ENCODE results near the gene NT5C1B. TPM values are rescaled to one million over a fixed set of nuclear protein-coding genes. Genes with fewer than 3 reads are reported as not detected.

Gene NT5C1B
- polyA plus RNA-seq, 2 of the 4 experiments (the other 2 are of a cell fraction): not detected

- CTCF ChIA-PET: no interaction called here
- POLR2A ChIA-PET: no interaction called here
- Histone ChIP-seq H3K4me1 (no peaks in the 10 kb centered on the region), H3K9me3 (no peaks in the 10 kb centered on the region), H3K4me3 (no peak overlapping the region), H3K27ac (no peak overlapping the region), H3K4me2 (no peak overlapping the region)
- WGBS (ENCODE audit: missing lambda C conversion rate): 64% methylated on average over 3 of the region's 3 CpGs
- no peak for DNase-seq (ENCODE audit: low read depth in 1 of 2, low spot score in 1 of 2)
- no peak for FAIRE-seq
- no peak for ATAC-seq
- TF ChIP-seq HMGXB4 (CRISPR knock-in tag; IDR thresholded peaks at IDR 0.05; ENCODE audit: borderline replicate concordance): no peak
- TF ChIP-seq FOSL2 (IDR thresholded peaks at IDR 0.05): no peak
- TF ChIP-seq FOSL2 (CRISPR knock-in tag; IDR thresholded peaks at IDR 0.05): no peak
- no peak for TF ChIP-seq PHF8 (IDR thresholded peaks at IDR 0.05; ENCODE audit: borderline replicate concordance, low read depth)
- no peak for TF ChIP-seq CHD4 (IDR thresholded peaks at IDR 0.05; ENCODE audit: borderline replicate concordance)
- no peak for TF ChIP-seq MAX (IDR thresholded peaks at IDR 0.05)
- TF ChIP-seq HOXB13 (CRISPR knock-in tag; IDR thresholded peaks at IDR 0.05; ENCODE audit: low read depth): no peak
- no peak for TF ChIP-seq MYC (IDR thresholded peaks at IDR 0.05; ENCODE audit: borderline replicate concordance, low read length)
- no peak for TF ChIP-seq CEBPB (IDR thresholded peaks at IDR 0.05)
- no peak for TF ChIP-seq ZFP36 (IDR thresholded peaks at IDR 0.05; ENCODE audit: borderline replicate concordance, partially characterized antibody)
- no peak for TF ChIP-seq FOXS1 (CRISPR knock-in tag; IDR thresholded peaks at IDR 0.05)
- no peak for TF ChIP-seq RAD21 (conservative IDR thresholded peaks at IDR 0.05 in 1 of 2, IDR thresholded peaks at IDR 0.05 in 1 of 2)
- TF ChIP-seq ATOH8 (CRISPR knock-in tag; IDR thresholded peaks at IDR 0.05; ENCODE audit: low read depth): no peak
- TF ChIP-seq TFCP2L1 (CRISPR knock-in tag; IDR thresholded peaks at IDR 0.05): no peak
- TF ChIP-seq GATA3 (IDR thresholded peaks at IDR 0.05; ENCODE audit: borderline replicate concordance): no peak
- TF ChIP-seq ZNF302 (CRISPR knock-in tag; IDR thresholded peaks at IDR 0.05): no peak
- TF ChIP-seq ZC3H11A (IDR thresholded peaks at IDR 0.05): no peak
- TF ChIP-seq RFX5 (IDR thresholded peaks at IDR 0.05): no peak
- TF ChIP-seq NFE2L2 (conservative IDR thresholded peaks at IDR 0.05; ENCODE audit: low read length): no peak
- no peak for TF ChIP-seq CTCF (IDR thresholded peaks at IDR 0.05)
- TF ChIP-seq BCL3 (IDR thresholded peaks at IDR 0.05): no peak
These were observed 14.6 kb upstream of the NT5C1B start for GRCh38 chr2:18603854-18604530.

GRCh38 chr2:18602298-18602697 is 12.9 kb upstream of the NT5C1B start:
- CTCF ChIA-PET: no interaction called here
- POLR2A ChIA-PET: no interaction called here
- WGBS (ENCODE audit: missing lambda C conversion rate): 44% methylated on average over 2 of the region's 2 CpGs

More at GRCh38 chr2:18602298-18602697, 12.9 kb upstream of the NT5C1B start:
- H3K4me3 ChIP-seq: no peak overlapping the region
- no peak for DNase-seq (ENCODE audit: low read depth in 1 of 2, low spot score in 1 of 2)
- H3K27ac ChIP-seq: no peak overlapping the region
- TF ChIP-seq NR3C1 (IDR thresholded peaks at IDR 0.05) (no peak), TFCP2L1 (CRISPR knock-in tag; IDR thresholded peaks at IDR 0.05) (no peak), BHLHE40 (IDR thresholded peaks at IDR 0.05; ENCODE audit: low read depth, low read length) (no peak), HOXA7 (CRISPR knock-in tag; IDR thresholded peaks at IDR 0.05) (no peak), FOSL2 (IDR thresholded peaks at IDR 0.05) (no peak), FOSL2 (CRISPR knock-in tag; IDR thresholded peaks at IDR 0.05) (no peak), EP300 (IDR thresholded peaks at IDR 0.05) (no peak), RAD21 (conservative IDR thresholded peaks at IDR 0.05 in 1 of 2, IDR thresholded peaks at IDR 0.05 in 1 of 2) (no peak), SREBF2 (IDR thresholded peaks at IDR 0.05) (no peak), PBX3 (IDR thresholded peaks at IDR 0.05) (no peak), TP53 (CRISPR knock-in tag; IDR thresholded peaks at IDR 0.05) (no peak), KDM5A (IDR thresholded peaks at IDR 0.05) (no peak)
- no peak for ATAC-seq
- no peaks in the 10 kb centered on the region for H3K4me1 ChIP-seq
- H3K9me3 ChIP-seq: no peaks in the 10 kb centered on the region
- no peak overlapping the region for H3K4me2 ChIP-seq
- no peak for FAIRE-seq

Measured in A549 (cell line).